ENCODE data around the gene PRMT5.

PRMT5 gene

DNA sequence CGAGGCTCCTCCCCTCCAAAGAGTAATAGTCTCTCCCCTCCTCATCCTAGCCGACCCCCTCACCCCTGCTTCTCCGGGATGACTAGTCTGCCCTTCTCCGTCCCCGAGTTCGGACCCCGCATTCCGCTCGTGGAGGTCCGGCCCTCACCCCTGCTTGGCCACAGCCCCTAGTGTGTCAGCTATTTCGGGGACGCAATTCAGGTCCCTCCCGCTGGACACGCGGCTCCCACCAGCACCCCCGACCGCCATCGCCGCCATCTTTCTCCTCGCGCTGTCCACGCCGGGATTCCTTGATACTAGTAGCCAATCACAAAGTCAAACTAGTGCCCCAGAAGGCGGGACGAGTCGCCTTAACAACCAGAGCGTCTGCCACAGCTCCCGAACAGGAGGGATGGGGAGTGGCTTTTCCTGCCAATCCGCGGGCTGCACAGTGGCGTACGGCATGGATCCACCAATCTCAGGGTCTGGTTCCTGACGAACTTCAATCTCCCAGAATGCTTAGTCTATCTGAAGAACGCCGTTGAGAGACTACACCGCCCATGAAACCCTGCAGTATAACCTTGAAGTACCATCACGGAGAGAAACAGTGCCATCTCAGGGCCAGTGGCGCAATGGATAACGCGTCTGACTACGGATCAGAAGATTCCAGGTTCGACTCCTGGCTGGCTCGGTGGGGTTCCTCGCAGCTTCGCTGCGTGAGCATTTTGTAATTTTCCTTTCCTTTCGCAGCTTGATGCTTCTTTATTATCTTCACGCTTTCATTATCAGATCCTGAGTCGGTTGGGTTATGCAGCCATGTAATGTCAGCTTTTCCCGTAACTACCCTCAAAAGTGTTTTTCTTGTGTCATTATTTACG lies at the start of gene PRMT5:
Gene PRMT5, minus strand, starts transcription at position 273 of the 857 bp plus-strand sequence. Its CDS starts 15 bp downstream, at position 258.
- H3K4me1 ChIP-seq (ENCODE audit: control insufficient read depth in 1 of 2, insufficient read depth in 2 of 2, low read length in 2 of 2): peaks cover 11 to 20% of the 10 kb centered on the region in 2 donors
- H3K36me3 ChIP-seq (ENCODE audit: control insufficient read depth in 1 of 2, insufficient read depth in 2 of 2, low read length in 2 of 2): peaks cover 9 to 15% of the 10 kb centered on the region in 2 donors
- peak within 1 kb of the TSS; percentile 93 to 98 for H3K4me3 ChIP-seq (ENCODE audit: low read depth in 1 of 2, low read length in 2 of 2)
- H3K27ac ChIP-seq (ENCODE audit: low read length): peak within 1 kb of the TSS; percentile 96
- H3K27me3 ChIP-seq (ENCODE audit: low read depth, low read length): no peaks in the 10 kb centered on the region
- no peaks in the 10 kb centered on the region for H3K9me3 ChIP-seq (ENCODE audit: control insufficient read depth in 1 of 2, low read length in 2 of 2)

GRCh38 chr14:22978487-22978837 lies 49.3 kb upstream of the PRMT5 start:
- Histone ChIP-seq H3K36me3 (ENCODE audit: control insufficient read depth in 1 of 2, insufficient read depth in 2 of 2, low read length in 2 of 2) (no peaks in the 10 kb centered on the region), H3K4me1 (ENCODE audit: control insufficient read depth in 1 of 2, insufficient read depth in 2 of 2, low read length in 2 of 2) (peaks cover 20 to 42% of the 10 kb centered on the region in 2 donors), H3K27me3 (ENCODE audit: low read depth, low read length) (peaks cover 6% of the 10 kb centered on the region), H3K27ac (ENCODE audit: low read length) (no peak overlapping the region), H3K4me3 (ENCODE audit: low read depth in 1 of 2, low read length in 2 of 2) (no peak overlapping the region), H3K9me3 (ENCODE audit: control insufficient read depth in 1 of 2, low read length in 2 of 2) (no peaks in the 10 kb centered on the region)

DNA sequence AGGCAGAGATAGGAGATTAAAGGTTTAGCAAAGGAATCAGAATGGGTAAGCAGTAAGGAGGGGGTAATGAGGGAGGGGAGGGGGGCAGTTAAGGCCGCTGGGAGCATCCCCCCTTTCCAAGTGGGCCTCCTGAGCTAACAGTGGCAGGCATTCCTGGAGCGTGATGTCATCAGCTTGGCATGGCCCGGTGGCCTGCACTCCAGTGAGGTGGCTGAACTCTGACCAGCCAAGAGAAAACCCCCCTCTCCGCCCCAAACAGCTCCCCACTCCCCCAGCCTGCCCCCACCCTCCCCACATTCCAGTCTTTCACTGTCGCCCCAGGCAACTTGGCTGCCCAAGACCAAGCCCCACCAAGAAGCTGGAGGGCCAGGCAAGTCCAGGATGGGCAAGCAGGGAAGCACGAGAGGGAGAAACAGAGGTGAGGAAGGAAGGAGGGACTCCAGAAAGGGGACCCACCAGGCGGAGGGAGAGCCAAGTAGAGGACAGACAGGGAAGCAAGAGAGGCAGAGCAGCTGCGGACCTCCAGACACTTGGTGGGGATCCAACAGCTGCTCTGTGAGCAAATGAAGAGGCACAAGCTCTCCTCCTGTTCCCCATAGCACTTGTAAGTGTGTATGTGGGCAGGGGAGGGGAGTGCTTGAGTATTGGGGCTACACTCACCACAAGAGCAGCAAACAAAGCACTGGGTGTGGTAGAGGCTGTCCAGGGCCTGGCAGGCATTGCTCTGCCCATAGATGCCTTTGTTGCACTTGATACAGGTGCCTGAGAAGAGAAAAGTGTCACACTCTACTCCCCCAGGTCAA lies 48.7 kb upstream of the PRMT5 start:
- peak overlapping the region; percentile 58 for H3K27ac ChIP-seq (ENCODE audit: low read length)
- H3K36me3 ChIP-seq (ENCODE audit: control insufficient read depth in 1 of 2, insufficient read depth in 2 of 2, low read length in 2 of 2): peaks cover 0 to 4% of the 10 kb centered on the region in 2 donors
- H3K4me1 ChIP-seq (ENCODE audit: control insufficient read depth in 1 of 2, insufficient read depth in 2 of 2, low read length in 2 of 2): peaks cover 16 to 37% of the 10 kb centered on the region in 2 donors
- no peaks in the 10 kb centered on the region for H3K9me3 ChIP-seq (ENCODE audit: control insufficient read depth in 1 of 2, low read length in 2 of 2)
- H3K4me3 ChIP-seq (ENCODE audit: low read depth in 1 of 2, low read length in 2 of 2): no peak overlapping the region
- peaks cover 6% of the 10 kb centered on the region for H3K27me3 ChIP-seq (ENCODE audit: low read depth, low read length)

DNA sequence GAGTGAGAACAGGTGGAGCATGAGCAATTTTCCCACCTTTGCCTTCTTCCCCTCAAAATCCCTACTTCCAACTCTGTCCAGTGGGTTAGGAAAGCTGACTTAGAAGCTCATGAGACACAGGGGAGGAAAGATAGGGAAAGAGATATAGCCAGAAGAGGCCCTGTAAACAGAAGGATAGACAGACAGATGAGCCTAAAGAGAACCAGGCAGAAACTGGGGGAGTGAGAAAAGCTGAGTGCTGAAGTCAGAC lies 48.2 kb upstream of the PRMT5 start:
- Histone ChIP-seq H3K4me1 (ENCODE audit: control insufficient read depth in 1 of 2, insufficient read depth in 2 of 2, low read length in 2 of 2) (peaks cover 16 to 37% of the 10 kb centered on the region in 2 donors), H3K36me3 (ENCODE audit: control insufficient read depth in 1 of 2, insufficient read depth in 2 of 2, low read length in 2 of 2) (peaks cover 0 to 6% of the 10 kb centered on the region in 2 donors), H3K9me3 (ENCODE audit: control insufficient read depth in 1 of 2, low read length in 2 of 2) (no peaks in the 10 kb centered on the region), H3K27ac (ENCODE audit: low read length) (peak overlapping the region; percentile 58), H3K27me3 (ENCODE audit: low read depth, low read length) (peaks cover 6% of the 10 kb centered on the region), H3K4me3 (ENCODE audit: low read depth in 1 of 2, low read length in 2 of 2) (no peak overlapping the region)

DNA sequence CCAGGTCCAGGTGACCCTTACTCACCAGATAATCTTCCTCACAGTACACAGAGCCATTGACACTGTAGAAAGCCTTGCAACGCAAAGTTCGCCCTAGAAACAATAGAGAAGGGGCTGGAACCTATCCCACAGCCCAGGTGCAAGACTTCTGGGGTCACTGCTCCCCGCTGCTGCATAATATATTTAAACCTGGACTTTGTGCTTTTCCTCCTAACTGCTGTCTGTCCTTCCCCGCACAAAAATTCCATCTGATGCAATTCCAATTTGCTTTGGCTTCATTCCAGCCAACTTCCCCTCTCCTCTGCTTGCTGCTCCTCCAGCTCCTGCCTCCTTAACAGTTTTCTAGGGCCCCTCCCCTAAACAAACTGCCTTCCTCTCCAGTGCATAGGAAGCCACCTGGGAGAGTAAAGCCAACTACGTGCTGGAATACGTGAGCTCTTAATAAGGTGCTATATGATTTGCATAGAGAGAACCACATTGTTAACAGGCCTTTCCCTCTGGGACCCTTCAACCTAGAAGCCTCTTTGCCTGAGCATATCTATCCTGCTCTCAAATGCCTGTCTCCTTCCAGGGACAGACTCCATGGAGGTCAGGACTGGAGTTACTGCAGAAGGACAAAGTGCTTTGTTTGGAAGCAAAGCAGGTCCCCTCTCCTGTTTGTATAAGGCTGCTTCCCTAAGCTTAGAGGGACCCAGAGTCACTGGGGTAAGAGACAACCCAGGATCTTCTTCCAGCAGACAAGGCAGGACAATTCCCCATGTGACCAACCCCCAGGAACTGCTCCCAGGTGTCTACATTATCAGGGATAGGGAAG lies 47.7 kb upstream of the PRMT5 start:
- Histone ChIP-seq H3K36me3 (ENCODE audit: control insufficient read depth in 1 of 2, insufficient read depth in 2 of 2, low read length in 2 of 2) (peaks cover 0 to 6% of the 10 kb centered on the region in 2 donors), H3K9me3 (ENCODE audit: control insufficient read depth in 1 of 2, low read length in 2 of 2) (no peaks in the 10 kb centered on the region), H3K4me3 (ENCODE audit: low read depth in 1 of 2, low read length in 2 of 2) (no peak overlapping the region), H3K27me3 (ENCODE audit: low read depth, low read length) (peaks cover 6% of the 10 kb centered on the region), H3K4me1 (ENCODE audit: control insufficient read depth in 1 of 2, insufficient read depth in 2 of 2, low read length in 2 of 2) (peaks cover 16 to 37% of the 10 kb centered on the region in 2 donors), H3K27ac (ENCODE audit: low read length) (peak overlapping the region; percentile 58)

GRCh38 chr14:22974530-22975313 lies 45.5 kb upstream of the PRMT5 start:
- no peaks in the 10 kb centered on the region for H3K9me3 ChIP-seq (ENCODE audit: control insufficient read depth in 1 of 2, low read length in 2 of 2)
- H3K36me3 ChIP-seq (ENCODE audit: control insufficient read depth in 1 of 2, insufficient read depth in 2 of 2, low read length in 2 of 2): peaks cover 0 to 6% of the 10 kb centered on the region in 2 donors
- H3K4me1 ChIP-seq (ENCODE audit: control insufficient read depth in 1 of 2, insufficient read depth in 2 of 2, low read length in 2 of 2): peaks cover 16 to 27% of the 10 kb centered on the region in 2 donors
- no peak overlapping the region for H3K4me3 ChIP-seq (ENCODE audit: low read depth in 1 of 2, low read length in 2 of 2)
- no peak overlapping the region for H3K27ac ChIP-seq (ENCODE audit: low read length)
- H3K27me3 ChIP-seq (ENCODE audit: low read depth, low read length): no peaks in the 10 kb centered on the region

DNA sequence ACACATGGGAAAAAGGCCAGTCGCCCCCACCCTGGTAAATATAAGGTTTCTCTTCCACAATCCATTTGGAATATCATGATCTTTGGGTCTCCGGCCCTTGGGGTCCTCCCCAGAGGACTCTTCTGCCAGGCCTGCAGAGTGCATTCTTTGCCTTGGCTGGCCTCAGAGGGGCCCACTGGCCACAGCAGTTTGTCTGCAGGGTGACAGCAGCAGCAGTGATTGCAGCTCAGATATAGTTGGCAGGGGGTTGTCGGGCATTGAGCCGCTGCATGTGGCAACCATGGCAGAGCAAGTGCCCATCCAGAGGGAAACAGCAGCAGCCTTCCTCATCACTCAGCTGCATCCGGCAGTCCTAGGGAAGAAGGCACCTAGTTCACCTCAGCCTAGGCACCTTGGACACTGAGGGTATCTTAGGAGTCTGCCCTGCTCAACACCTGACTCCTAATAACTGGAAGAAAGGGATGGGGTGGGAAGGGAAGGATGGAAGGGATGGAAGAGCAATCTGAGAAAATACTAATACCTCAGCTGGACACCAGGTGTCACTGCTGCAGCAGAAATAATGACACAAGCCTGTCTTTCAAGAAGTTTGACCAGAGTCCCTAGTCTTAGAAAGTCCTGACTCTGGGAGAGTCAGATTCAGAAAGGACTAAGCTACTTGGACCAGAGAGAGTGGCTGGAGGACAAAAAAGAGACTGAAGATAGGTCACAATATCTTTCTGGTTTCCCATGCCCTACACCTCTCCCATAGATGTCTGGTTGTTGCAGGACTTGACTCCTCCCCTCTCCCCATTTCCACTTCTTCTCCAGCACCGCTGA lies 44.2 kb upstream of the PRMT5 start:
- no peak overlapping the region for H3K27ac ChIP-seq (ENCODE audit: low read length)
- peaks cover 0 to 6% of the 10 kb centered on the region in 2 donors for H3K36me3 ChIP-seq (ENCODE audit: control insufficient read depth in 1 of 2, insufficient read depth in 2 of 2, low read length in 2 of 2)
- no peak overlapping the region for H3K4me3 ChIP-seq (ENCODE audit: low read depth in 1 of 2, low read length in 2 of 2)
- H3K4me1 ChIP-seq (ENCODE audit: control insufficient read depth in 1 of 2, insufficient read depth in 2 of 2, low read length in 2 of 2): peaks cover 16 to 18% of the 10 kb centered on the region in 2 donors
- no peaks in the 10 kb centered on the region for H3K27me3 ChIP-seq (ENCODE audit: low read depth, low read length)
- no peaks in the 10 kb centered on the region for H3K9me3 ChIP-seq (ENCODE audit: control insufficient read depth in 1 of 2, low read length in 2 of 2)

DNA sequence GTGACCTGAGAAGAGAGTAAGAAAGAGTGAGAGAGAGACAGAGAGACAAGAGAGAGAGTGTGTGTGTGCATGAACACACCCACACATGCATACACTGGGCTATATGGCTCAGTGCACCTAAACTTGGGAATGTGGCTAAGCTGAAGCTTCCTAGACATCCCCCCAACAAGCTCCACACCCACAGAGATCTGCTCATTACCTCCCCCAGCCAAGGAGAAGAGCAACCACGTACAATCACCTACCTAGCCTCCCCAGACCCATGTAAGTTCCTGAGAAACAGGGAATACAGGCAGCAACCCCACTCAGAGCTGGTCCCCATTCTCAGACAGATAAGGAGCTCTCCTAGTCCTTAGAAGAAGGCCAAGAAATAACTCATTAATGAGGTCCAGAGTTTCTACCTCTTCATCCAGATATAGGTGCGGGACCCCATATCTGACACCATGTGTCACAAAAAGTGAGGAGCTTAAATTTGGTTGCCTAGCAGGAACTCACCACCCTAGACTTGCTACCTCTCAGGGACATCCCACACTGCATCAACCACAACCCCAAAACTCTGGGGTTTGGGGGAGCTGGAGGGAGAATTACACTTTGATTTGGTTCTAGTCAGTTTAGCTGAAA lies 43.2 kb upstream of the PRMT5 start:
- no peak overlapping the region for H3K27ac ChIP-seq (ENCODE audit: low read length)
- peaks cover 8 to 13% of the 10 kb centered on the region in 2 donors for H3K4me1 ChIP-seq (ENCODE audit: control insufficient read depth in 1 of 2, insufficient read depth in 2 of 2, low read length in 2 of 2)
- H3K4me3 ChIP-seq (ENCODE audit: low read depth in 1 of 2, low read length in 2 of 2): no peak overlapping the region
- peaks cover 0 to 6% of the 10 kb centered on the region in 2 donors for H3K36me3 ChIP-seq (ENCODE audit: control insufficient read depth in 1 of 2, insufficient read depth in 2 of 2, low read length in 2 of 2)
- H3K27me3 ChIP-seq (ENCODE audit: low read depth, low read length): no peaks in the 10 kb centered on the region
- no peaks in the 10 kb centered on the region for H3K9me3 ChIP-seq (ENCODE audit: control insufficient read depth in 1 of 2, low read length in 2 of 2)

DNA sequence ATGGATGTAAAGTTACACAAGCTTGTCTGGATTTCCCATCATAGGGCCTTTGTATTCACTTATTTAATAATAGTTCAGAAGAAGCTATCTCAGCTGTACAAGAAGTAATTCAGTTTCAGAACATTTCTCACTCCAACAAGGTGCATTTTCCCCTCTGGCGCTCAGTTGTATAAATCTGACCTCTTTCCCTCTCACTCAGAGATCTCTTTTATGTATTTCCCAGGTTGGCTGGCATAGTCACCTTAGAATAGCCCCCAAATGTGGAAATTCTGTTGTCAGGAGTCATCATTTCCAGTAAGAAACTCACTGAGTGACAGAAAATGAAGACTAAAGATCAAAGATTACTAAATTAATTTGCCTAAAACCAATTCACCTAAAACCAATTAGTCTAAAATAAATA lies 42.0 kb upstream of the PRMT5 start:
- no peak overlapping the region for H3K4me3 ChIP-seq (ENCODE audit: low read depth in 1 of 2, low read length in 2 of 2)
- no peak overlapping the region for H3K27ac ChIP-seq (ENCODE audit: low read length)
- no peaks in the 10 kb centered on the region for H3K9me3 ChIP-seq (ENCODE audit: control insufficient read depth in 1 of 2, low read length in 2 of 2)
- H3K36me3 ChIP-seq (ENCODE audit: control insufficient read depth in 1 of 2, insufficient read depth in 2 of 2, low read length in 2 of 2): peaks cover 0 to 6% of the 10 kb centered on the region in 2 donors
- H3K27me3 ChIP-seq (ENCODE audit: low read depth, low read length): no peaks in the 10 kb centered on the region
- H3K4me1 ChIP-seq (ENCODE audit: control insufficient read depth in 1 of 2, insufficient read depth in 2 of 2, low read length in 2 of 2): peaks cover 0 to under 1% of the 10 kb centered on the region in 2 donors

Measured in muscle layer of duodenum (tissue), 2 donors.